RWPE1 (cell line): Measurements from ENCODE around the gene NPHS1.
"Not testable (repeated sequence)": the region's sequence is repeated elsewhere in the genome, so short reads cannot be mapped to it uniquely, and the experiment has no call there.

Source experiments
- CTCF ChIA-PET: fragments of 350-600 bp; sonication (Branson Sonifier 250); formaldehyde crosslinking; extraction: SDS; loops from one replicate; lab custom pipeline; 2021; lab: Yijun Ruan, JAX
- POLR2A ChIA-PET: fragments of 400-600 bp; formaldehyde crosslinking; extraction: SDS; loops from one replicate; lab custom pipeline; 2020; ENCODE audit warnings: antibody characterized with exemption; ENCODE audit not compliant: low non-redundant PET; lab: Yijun Ruan, JAX
- DNase-seq: peaks from one replicate; pipeline ENCODE4 v3.0.0; 2012; ENCODE audit warnings: low spot score
- H3K27ac ChIP-seq: fragments of 450-650 bp; 2 replicates; pipeline ENCODE4 v1.5.1; 2017
- TF ChIP-seq, protein P1 (sequence below): fragments of 450-650 bp; conservative IDR thresholded peaks from 2 replicates; pipeline ENCODE4 v1.5.1; 2017; ENCODE audit warnings: low read depth, mild to moderate bottlenecking

Gene NPHS1

GRCh38 chr19:35879770-35880317 is 27.5 kb upstream of the NPHS1 start:
- ChIA-PET POLR2A (no interaction called here), CTCF (interaction anchor here (1.1 kb wide), 1 partner anchor 187 kb away, joined by 3 read pairs; no protein-coding TSS in a partner anchor)
- no peak overlapping the region for H3K27ac ChIP-seq
- DNase-seq, result peak; percentile 93
- TF ChIP-seq, protein P1, sequence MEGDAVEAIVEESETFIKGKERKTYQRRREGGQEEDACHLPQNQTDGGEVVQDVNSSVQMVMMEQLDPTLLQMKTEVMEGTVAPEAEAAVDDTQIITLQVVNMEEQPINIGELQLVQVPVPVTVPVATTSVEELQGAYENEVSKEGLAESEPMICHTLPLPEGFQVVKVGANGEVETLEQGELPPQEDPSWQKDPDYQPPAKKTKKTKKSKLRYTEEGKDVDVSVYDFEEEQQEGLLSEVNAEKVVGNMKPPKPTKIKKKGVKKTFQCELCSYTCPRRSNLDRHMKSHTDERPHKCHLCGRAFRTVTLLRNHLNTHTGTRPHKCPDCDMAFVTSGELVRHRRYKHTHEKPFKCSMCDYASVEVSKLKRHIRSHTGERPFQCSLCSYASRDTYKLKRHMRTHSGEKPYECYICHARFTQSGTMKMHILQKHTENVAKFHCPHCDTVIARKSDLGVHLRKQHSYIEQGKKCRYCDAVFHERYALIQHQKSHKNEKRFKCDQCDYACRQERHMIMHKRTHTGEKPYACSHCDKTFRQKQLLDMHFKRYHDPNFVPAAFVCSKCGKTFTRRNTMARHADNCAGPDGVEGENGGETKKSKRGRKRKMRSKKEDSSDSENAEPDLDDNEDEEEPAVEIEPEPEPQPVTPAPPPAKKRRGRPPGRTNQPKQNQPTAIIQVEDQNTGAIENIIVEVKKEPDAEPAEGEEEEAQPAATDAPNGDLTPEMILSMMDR, result no peak

DNA sequence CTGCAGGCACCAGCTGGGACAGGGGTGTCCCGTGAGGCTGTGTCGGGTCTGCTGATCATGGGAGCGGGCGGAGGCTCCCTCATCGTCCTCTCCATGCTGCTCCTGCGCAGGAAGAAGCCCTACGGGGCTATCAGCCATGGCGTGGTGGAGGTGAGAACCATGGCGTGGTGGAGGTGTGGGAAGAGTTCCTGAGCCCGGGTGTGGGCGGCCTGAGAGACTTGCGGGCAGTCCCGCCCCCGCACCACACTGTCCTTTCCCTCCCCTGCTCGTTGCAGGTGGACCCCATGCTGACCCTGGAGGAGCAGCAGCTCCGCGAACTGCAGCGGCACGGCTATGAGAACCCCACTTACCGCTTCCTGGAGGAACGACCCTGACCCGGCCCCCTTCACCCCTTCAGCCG is 26.8 kb upstream of the NPHS1 start:
- POLR2A ChIA-PET, result no interaction called here
- no peak for DNase-seq
- CTCF ChIA-PET, result interaction anchor here (1.1 kb wide), 1 partner anchor 186 kb away, joined by 3 read pairs; no protein-coding TSS in a partner anchor
- H3K27ac ChIP-seq, result no peak overlapping the region
- TF ChIP-seq, protein P1, result no peak

DNA sequence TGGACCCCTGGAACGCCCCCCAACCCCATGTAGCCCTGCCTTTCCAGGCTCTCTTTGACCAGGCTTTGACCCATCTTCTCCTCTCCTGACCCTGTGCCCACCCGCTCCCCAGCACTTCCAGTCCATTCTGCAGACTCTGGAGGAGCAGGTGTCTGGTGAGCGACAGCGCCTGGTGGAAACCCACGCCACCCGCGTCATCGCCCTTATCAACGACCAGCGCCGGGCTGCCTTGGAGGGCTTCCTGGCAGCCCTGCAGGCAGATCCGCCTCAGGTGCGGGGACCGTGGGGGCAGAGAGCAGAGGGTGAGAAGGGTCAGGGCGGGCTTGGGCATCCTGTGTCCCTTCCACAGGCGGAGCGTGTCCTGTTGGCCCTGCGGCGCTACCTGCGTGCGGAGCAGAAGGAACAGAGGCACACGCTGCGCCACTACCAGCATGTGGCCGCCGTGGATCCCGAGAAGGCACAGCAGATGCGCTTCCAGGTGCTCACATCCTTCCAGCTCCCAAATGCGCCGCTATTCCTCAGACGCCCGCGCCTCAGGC is 22.2 kb upstream of the NPHS1 start:
- no peak for DNase-seq
- TF ChIP-seq, protein P1, result no peak
- POLR2A ChIA-PET, result no interaction called here
- H3K27ac ChIP-seq, result no peak overlapping the region
- CTCF ChIA-PET, result no interaction called here

DNA sequence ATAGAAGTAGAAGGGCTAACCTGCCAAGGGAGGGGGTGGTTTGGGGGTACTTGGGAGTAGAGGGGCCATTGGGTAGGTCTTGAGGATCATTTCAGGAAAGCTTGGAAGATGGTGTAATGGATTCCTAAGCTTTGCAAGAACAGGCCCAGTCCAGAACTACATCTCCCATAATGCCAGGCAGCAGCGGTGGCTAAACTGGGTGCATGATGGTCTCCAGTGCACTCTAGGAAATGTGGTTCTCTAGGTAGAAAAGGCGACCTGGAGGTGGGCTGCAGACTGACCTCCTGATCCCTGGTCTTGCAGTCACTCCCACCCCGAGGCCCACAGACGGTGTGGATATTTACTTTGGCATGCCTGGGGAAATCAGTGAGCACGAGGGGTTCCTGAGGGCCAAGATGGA is 19.9 kb upstream of the NPHS1 start:
- ChIA-PET CTCF (interaction anchor here (0.6 to 0.8 kb wide), 2 partner anchors 27 to 93 kb away, joined by 3 read pairs; no protein-coding TSS in a partner anchor), POLR2A (interaction anchor here (0.7 kb wide), 1 partner anchor 127 kb away, joined by 4 read pairs; the partner anchor contains the start of gene U2AF1L4)
- TF ChIP-seq, protein P1, result no peak
- no peak overlapping the region for H3K27ac ChIP-seq
- no peak for DNase-seq

DNA sequence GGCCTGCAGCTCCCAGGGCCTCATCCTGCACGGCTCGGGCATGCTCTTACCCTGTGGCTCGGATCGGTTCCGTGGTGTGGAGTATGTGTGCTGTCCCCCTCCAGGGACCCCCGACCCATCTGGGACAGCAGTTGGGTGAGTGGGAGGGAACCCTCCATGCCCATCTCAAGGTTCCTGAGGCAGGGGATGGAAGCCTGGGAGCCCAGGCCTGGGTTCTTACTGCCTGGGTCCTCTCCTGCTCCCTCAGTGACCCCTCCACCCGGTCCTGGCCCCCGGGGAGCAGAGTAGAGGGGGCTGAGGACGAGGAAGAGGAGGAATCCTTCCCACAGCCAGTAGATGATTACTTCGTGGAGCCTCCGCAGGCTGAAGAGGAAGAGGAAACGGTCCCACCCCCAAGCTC is 19.3 kb upstream of the NPHS1 start:
- CTCF ChIA-PET, result interaction anchor here (0.8 kb wide), 1 partner anchor 27 kb away, joined by 3 read pairs; no protein-coding TSS in a partner anchor
- H3K27ac ChIP-seq, result no peak overlapping the region
- TF ChIP-seq, protein P1, result no peak
- POLR2A ChIA-PET, result no interaction called here
- DNase-seq, result no peak

DNA sequence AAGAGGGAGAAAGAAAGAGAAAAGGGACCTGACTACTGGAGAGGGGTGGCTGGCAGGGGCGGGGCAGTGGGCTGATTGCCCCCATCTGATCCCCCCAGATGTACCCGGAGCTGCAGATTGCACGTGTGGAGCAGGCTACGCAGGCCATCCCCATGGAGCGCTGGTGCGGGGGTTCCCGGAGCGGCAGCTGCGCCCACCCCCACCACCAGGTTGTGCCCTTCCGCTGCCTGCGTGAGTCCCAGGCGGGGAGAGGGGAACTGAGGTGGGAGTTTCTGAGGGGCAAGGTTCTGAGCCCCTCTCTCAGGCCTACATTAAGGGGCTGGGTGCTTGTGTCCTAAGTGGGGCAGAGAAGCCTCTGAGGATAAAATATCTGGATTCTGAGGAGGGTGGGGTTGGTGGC is 18.5 kb upstream of the NPHS1 start:
- TF ChIP-seq, protein P1, result no peak
- DNase-seq, result no peak
- POLR2A ChIA-PET, result no interaction called here
- H3K27ac ChIP-seq, result no peak overlapping the region
- CTCF ChIA-PET, result interaction anchor here (0.6 to 1.1 kb wide), 2 partner anchors 11 to 360 kb away, joined by 3 read pairs; no protein-coding TSS in a partner anchor

DNA sequence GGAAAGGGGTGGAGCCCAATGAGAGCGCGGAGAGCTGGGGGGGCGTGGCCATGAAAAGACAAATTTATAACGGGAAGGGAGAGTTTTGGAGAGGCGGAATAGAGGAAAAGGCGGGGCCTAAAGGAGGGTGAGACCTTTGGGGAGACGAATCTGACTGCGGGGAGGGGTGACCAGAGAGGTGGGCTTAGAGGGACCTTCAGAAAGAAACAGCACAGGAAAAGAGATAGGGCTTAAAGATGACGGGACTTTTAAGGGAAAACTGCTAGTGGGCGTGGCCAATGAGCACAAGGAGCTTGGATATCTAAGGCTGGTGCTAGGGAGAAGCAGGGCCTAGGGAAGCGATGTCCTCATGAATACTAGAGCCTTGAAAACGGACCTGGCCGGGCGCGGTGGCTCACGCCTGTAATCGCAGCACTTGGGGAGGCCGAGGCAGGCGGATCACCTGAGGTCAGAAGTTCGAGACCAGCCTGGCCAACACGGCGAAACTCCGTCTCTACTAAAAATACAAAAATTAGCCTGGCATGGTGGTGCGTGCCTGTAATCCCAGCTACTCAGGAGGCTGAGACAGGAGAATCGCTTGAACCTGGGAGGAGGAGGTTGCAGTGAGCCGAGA is 17.9 kb upstream of the NPHS1 start:
- DNase-seq, result peak; percentile 54
- H3K27ac ChIP-seq, result not testable (repeated sequence)
- POLR2A ChIA-PET, result interaction anchor here (0.5 kb wide), 1 partner anchor 30 kb away, joined by 7 read pairs; the partner anchor contains the start of gene NFKBID
- CTCF ChIA-PET, result interaction anchor here (0.6 to 1.1 kb wide), 2 partner anchors 11 to 359 kb away, joined by 3 read pairs; no protein-coding TSS in a partner anchor
